Right renal cortex interstitium (tissue), 3 donors: ENCODE data around the gene ANO7. TPM values are rescaled to one million over a fixed set of nuclear protein-coding genes. Genes with fewer than 3 reads are reported as not detected.

Experiments used
- DNase-seq, 3 donors: peaks; one replicate each; pipeline ENCODE4 v3.0.0-alpha.2; 2013; ENCODE audit warnings: low read depth in 3 of 3, low spot score in 2 of 3
- polyA plus RNA-seq, 3 donors: library from polyadenylated mRNA; unstranded; fragments of 120-200 nt; gene quantifications; one replicate each; pipeline ENCODE4 v1.2.1, GENCODE V29; 2013; ENCODE audit not compliant: insufficient read length in 3 of 3

ANO7 gene
- polyA plus RNA-seq, 3 donors: 1.3 to 2.1 (median 1.4) TPM

DNA sequence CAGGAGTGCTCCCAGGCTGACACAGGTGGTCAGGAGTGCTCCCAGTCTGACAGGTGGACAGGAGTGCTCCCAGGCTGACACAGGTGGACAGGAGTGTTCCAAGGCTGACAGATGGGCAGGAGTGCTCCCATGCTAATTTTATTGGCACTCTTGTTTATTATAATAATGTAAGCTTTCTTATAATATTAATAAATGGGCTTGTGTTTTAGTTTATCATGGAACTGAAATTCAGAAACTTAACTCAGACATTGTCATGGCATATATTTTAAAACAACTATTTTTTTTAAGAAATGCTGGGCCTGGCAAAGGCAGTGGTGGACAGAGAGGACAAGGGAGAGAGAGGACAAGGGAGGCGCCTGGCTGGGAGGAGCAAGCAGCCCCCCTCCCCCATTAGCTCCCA, 18.7 kb downstream of the ANO7 start:
- no peak for DNase-seq

- DNase-seq: no peak
Measured at GRCh38 chr2:241207641-241208040, 19.2 kb downstream of the ANO7 start.

DNA sequence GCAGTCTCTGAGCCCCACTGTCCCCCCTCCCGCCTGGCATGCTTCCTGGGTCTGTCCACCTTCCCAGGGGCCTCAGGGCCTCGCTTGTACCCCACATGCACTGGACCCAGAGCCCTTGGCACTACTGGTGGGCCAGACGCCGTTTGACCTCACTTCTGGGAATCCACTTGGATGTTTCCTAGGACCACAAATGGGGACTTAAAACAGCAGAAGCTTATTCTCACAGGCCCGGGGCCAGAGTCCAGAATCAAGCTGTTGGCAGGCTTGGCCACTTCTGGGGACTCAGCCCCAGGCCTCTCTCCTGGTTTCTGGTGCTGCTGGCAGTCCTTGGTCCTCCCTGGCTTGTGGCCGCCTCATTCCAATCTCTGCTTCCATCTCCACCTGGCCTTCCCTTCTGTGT, 19.6 kb downstream of the ANO7 start:
- no peak for DNase-seq

GRCh38 chr2:241209271-241209670, 20.8 kb downstream of the ANO7 start:
- no peak for DNase-seq

DNA sequence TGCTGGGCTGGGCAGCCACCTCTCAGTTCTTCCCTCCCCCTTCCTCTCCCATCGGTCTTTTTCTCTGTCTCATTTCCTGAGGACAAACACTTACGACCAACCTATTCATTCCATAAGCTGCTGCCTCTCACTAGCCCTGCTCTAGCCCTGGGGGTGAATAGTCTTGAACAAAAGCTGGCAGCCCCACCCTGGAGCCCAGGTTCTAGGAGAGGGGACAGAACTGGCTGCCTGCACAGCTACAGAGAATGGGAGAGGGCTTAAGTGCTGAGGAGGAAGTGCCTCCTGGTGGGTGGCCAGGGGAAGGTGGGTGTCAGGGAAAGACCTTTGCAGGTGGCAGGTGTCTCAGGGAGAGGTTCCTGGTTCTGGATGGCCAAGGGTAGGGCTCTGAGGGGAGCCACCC, 22.8 kb downstream of the ANO7 start:
- no peak for DNase-seq

- no peak for DNase-seq
Measured at GRCh38 chr2:241213041-241213440, 24.6 kb downstream of the ANO7 start.

GRCh38 chr2:241213567-241213966, 25.1 kb downstream of the ANO7 start:
- no peak for DNase-seq

DNA sequence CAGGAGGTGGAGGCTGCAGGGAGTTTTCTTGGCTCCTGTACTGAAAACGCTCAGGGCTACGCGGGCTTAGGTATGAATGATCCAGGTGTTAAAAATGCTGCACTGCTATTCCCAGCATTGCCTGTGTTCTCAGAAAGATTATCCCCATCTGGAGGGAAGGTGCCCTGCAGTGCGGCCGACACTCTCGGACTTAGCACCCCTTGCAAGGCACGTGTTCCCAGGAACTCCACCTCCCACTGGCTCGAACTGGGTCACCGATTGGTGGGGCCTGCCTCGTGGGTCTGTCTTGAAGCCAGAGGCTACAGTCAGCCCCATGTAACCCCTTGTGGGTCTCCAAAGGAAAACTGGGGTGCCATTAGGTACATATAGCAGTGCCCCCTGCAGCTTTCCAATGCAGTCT, 25.7 kb downstream of the ANO7 start:
- DNase-seq: no peak

DNA sequence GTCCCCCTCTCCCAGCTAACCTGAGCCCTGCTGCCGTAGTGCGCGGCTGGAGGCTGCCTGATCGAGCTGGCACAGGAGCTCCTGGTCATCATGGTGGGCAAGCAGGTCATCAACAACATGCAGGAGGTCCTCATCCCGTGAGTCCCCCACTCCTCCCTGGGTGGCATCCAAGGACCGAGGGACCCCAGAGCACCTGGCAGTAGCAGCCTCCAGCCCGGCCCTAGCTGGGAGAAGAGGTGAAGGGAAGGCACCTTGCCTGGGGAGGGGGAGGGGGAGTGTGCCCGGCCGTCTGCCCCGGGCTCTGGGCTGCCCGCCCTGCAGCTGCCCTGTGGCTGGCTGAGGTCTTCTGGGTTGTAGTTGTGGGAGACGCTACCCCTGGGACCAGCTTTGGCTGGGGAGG, 26.3 kb downstream of the ANO7 start:
- DNase-seq: no peak

- DNase-seq: no peak
Measured at GRCh38 chr2:241215421-241215820, 26.9 kb downstream of the ANO7 start.

DNA sequence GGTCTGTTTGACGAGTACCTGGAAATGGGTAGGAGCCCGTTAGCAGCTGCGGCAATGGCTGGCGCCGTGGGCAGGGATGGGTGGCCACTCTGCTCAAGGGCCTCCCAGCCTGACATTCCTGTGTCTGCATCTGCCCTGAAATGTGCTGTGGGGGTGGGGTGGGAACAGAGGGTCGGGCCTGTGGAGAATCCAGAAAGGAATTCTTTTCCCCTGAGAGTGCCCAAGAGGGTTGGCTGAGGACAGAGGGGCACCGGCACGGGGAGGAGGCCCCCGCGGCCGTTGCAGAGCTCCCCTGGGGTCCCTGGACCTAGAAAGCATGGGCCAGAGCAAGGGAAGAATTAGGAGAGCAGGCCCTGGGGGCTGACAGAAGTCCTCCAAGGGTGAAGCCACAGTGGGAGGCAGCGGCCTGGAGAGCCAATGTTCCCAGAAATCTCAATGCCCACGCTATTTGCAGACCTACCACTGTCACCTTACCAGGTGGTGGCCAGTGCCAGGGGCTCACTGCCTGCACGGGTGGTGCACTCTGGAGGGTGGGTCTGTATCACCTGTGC, 27.8 kb downstream of the ANO7 start:
- no peak for DNase-seq

DNA sequence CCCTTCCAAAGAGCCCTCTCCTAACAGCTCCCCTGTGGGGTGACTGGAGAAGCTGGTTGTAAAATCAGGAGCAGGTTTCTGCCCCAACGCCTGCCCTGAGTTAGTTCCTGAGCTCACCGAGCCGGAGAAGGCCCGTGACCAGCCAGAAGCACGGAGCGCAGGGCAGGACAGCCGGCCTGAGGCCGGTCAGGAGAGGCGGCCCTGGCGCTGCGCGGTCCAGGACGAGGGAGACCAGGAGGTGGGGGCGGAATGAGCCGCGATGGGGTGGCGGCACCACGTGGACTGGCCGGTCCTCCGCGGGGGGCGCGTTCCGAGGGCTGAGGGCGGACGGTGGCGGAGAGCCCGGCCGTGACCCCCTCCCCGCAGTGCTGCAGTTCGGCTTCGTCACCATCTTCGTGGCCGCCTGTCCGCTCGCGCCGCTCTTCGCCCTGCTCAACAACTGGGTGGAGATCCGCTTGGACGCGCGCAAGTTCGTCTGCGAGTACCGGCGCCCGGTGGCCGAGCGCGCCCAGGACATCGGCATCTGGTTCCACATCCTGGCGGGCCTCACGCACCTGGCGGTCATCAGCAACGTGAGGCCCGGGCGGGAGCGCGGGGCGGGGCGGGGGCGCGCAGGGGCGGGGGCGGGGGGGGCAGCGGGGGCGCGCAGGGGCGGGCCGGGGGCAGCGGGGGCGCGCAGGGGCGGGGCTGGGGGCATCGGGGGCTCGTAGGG, 29.0 kb downstream of the ANO7 start:
- peak in 1 of 3 donors; percentile 49 for DNase-seq

DNA sequence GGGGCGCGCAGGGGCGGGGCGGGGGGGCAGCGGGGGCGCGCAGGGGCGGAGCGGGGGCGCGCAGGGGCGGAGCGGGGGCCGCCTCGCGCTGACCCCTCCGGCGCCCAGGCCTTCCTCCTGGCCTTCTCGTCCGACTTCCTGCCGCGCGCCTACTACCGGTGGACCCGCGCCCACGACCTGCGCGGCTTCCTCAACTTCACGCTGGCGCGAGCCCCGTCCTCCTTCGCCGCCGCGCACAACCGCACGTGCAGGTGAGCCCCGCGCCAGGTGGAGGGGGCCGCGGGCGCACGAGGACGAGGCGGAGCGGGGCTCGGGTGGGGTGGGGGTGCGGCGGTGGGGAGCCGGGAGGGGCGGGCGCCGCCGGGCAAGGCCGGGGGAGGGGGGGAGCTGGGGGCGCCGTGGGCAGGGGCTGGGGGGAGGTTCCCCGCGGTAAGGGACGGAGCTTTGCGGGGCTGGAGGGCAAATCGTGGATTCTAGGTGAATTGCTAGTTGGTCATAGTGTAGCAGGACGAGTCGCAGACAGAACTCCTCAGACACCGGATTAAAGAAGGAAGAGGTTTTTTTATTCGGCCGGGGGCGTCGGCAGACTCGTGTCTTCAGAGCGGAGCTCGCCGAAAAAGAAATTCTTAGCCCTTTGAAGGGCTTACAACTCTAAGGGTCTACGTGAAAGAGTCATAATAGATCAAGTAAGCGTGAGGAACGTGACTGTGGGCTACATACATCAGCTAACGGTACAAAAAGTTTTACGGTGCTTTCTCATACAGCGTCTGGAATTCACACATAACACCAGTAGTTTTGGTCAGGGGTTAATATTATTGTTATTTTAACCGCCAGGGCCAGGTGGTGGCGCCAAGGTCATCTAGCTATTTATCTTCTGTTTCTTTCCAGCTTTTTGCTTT, 29.9 kb downstream of the ANO7 start:
- peak in 1 of 3 donors; percentile 24 for DNase-seq

- DNase-seq: no peak
Measured at GRCh38 chr2:241219030-241219382, 30.5 kb downstream of the ANO7 start.

GRCh38 chr2:241219856-241220356, 31.4 kb downstream of the ANO7 start:
- DNase-seq: no peak

DNA sequence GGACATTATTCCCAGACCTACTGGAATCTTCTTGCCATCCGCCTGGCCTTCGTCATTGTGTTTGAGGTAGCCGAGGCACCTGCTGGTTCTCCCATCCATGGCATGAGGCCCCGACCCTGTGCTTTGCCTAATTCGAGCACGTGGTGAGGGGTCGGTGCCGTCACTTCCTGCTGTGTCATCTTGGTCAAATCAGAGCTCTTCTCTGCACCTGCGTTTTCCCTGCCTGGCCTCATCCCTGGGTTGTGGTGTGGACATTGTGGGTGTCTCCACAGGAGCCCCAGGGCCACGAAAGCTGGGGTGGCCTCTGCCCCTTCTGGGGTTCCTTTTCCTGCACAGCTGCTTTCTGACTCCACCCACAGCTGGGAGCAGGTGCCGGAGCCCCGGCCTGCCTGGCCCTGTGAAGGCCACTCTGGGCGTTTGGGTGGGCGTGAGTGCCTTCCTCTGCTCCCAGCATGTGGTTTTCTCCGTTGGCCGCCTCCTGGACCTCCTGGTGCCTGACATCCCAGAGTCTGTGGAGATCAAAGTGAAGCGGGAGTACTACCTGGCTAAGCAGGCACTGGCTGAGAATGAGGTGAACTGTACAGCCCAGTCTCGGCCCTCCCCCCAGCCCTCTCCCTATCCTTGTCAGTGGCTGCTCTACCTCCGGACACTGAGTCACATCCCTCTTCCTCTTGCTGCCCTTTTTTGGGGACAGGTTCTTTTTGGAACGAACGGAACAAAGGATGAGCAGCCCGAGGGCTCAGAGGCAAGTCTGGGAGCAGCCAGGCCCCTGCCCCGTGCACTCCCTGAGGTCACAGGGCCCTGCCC, 34.9 kb downstream of the ANO7 start:
- no peak for DNase-seq

DNA sequence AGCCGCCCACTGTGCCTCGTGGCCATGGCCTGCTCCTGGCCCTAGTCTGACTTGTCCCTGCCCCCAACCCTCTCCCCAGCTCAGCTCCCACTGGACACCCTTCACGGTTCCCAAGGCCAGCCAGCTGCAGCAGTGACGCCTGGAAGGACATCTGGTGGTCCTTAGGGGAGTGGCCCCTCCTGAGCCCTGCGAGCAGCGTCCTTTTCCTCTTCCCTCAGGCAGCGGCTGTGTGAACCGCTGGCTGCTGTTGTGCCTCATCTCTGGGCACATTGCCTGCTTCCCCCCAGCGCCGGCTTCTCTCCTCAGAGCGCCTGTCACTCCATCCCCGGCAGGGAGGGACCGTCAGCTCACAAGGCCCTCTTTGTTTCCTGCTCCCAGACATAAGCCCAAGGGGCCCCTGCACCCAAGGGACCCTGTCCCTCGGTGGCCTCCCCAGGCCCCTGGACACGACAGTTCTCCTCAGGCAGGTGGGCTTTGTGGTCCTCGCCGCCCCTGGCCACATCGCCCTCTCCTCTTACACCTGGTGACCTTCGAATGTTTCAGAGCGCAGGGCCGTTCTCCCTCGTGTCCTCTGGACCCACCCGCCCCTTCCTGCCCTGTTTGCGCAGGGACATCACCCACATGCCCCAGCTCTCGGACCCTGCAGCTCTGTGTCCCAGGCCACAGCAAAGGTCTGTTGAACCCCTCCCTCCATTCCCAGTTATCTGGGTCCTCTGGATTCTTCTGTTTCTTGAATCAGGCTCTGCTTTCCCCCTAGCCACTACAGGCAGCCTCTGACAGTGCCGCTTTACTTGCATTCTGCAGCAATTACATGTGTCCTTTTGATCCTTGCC, 35.8 kb downstream of the ANO7 start:
- no peak for DNase-seq

- no peak for DNase-seq
Measured at GRCh38 chr2:241224851-241225438, 36.5 kb downstream of the ANO7 start.

- DNase-seq: no peak
Measured at GRCh38 chr2:241225545-241225944, 37.1 kb downstream of the ANO7 start.

DNA sequence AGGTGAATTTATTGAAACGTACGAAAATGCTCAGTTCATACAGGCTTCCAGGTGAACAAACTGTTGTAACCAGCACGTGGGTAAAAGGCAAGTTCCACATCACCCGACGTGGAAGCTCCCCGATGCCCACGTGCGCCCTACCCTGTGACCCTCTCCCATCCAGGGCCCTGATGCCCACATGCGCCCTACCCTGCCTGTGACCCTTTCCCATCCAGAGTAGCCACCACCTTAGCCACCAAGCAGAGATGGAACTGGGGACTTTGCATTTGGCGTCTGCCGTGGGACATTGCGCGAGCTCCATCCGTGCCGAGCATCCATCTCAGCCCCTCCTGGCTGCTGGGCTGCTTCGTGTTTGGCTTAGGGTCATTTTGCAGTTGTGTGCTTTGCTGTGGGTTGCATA, 37.5 kb downstream of the ANO7 start:
- DNase-seq: no peak
